NCI-H1436 treated with DMSO at 0.1 percent for 48 hours (cell line): ENCODE measurements around the gene SYNJ2.

Experiments used
- DNase-seq: peaks from one replicate; lab custom pipeline; 2025; lab: John Stamatoyannopoulos, UW

SYNJ2 gene

DNA sequence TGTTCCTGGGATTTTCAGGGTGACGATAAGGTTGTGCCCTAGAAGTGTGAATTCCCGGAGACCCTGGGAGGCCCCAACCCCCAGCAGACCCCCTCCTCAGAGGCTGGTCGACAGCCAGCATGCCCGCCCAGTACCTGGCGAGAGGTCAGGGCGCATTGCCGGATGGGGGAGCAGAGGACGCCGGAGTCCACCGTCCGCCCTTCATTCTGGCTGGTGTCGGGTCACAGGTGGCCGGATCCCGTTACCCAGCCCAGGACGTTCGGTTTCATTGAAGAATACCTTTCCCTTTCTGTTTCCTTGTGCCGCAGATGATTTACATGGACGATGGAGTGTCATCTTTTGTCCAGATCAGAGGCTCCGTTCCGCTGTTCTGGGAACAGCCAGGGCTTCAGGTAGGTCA, 61.3 kb downstream of the SYNJ2 start:
- DNase-seq: no peak

DNA sequence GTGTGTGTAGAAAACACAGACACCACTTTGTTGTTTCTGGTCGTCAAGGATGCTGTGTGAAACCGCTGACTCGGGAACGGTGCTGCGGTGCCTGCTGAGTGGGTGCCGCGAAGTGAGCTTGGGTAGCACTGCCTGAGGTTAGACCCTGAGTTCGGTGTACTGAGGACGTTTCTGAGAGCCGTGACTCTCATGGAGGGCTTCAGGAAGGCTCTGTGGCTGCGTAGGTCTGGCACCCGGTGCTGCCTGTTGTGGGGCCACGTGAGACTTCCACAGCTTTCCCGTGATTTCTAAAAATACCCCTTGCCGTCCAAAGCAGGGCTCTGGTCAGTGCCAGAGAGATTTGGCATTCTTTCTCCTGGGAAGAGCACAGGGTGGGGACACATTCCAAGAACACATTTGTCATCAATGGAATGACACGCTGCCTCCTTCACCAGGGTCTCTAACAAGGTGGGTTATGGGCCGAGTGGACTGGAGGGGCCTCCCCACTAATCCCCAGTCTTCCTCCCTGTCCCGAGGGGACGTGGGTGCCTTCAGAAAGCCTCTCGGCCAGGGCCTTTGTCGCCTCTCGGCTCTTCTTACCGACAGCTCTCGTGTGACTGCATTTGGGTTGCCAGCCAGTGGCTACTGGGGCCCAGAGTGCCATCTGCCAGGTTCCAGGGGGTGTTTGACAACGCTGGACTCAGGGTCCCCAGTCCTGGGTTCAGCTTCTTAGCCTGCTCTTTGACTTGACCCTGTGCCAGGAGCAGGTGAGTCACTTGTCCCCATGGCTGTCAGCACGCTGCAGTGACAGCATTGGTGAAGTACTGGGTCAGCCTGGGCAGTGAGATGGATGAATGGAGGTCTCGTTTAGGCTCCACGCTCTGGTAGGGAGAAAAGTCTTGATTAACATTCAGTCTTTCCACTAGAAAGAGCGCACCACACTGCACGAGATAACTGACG, 62.2 kb downstream of the SYNJ2 start:
- no peak for DNase-seq

- no peak for DNase-seq
Observed at GRCh38 chr6:158044525-158044888, 62.8 kb downstream of the SYNJ2 start.

- DNase-seq: no peak
Observed at GRCh38 chr6:158046201-158047126, 64.8 kb downstream of the SYNJ2 start.

- no peak for DNase-seq
Observed at GRCh38 chr6:158047127-158047518, 65.5 kb downstream of the SYNJ2 start.

- DNase-seq: no peak
Observed at GRCh38 chr6:158047563-158048323, 66.1 kb downstream of the SYNJ2 start.

DNA sequence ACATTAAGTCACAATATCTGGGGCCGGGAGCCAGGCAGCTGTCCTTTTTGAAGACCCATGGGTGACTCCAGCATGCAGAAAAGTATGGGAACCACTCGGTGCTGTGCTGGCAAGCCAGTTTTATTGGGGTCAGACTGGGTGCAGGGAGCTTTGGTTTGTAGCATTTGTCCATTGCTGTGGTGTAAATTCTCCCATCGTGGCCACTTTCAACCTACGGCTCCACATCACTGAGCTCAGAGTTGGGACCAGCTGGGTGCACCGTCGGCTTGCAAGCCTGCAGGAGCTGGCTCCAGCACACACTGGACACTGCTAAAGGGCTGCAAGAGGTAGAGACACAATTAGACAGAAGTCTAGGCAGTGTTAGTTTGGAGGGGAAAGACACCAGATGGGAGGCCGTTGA, 66.9 kb downstream of the SYNJ2 start:
- no peak for DNase-seq

- DNase-seq: no peak
Observed at GRCh38 chr6:158049055-158050028, 67.7 kb downstream of the SYNJ2 start.

DNA sequence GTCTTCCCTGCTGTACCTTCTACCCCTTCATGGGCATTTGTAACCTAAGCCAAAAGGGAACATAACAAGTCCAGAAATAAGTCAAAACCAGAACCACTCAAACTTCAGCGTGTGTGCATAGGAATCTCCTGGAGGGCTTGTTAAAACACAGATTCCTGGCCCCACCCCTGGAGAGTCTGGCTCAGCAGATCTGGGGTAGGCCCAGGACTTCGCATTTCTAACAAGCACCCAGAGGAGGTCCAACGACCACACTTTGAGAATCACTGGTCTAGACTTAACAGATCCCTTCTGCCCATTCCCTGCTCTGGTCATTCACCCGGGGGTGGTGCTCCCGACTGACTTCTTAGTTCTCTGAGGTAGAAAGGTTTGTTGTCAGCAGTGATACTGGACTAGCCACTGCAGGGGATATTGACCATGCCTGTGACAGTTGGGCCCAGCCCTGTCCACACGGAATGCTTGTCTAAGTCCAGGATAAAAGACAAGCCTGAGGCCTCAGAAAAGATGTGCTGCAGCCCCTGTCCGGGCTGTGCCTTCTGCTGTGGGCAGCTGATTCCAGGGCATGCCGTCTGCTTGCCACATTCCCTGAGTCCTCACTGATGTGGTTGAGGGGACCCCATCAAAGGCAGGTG, 68.6 kb downstream of the SYNJ2 start:
- DNase-seq: no peak

- no peak for DNase-seq
Observed at GRCh38 chr6:158050955-158051354, 69.3 kb downstream of the SYNJ2 start.

GRCh38 chr6:158051968-158052367, 70.3 kb downstream of the SYNJ2 start:
- DNase-seq: no peak

- no peak for DNase-seq
Observed at GRCh38 chr6:158053377-158054313, 72.0 kb downstream of the SYNJ2 start.

DNA sequence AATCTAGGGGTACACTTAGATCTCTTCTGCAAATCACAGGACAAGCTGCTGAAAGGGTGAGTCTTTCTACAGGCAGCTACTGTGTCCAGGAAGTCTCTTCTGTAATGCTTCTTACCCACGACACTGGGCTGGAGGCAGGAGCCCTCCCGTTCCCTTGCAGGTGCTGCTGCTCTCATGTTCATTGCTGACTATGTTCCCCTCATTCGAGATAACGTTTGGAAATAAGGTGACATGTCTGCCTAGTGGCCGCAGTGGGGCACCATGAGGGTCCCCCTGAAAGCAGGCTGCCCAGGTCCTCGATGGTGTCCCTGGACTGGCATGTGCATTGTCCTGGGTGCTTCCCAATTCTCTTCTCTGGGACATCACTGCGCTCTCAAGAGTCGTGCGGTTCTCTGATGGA, 74.7 kb downstream of the SYNJ2 start:
- no peak for DNase-seq

DNA sequence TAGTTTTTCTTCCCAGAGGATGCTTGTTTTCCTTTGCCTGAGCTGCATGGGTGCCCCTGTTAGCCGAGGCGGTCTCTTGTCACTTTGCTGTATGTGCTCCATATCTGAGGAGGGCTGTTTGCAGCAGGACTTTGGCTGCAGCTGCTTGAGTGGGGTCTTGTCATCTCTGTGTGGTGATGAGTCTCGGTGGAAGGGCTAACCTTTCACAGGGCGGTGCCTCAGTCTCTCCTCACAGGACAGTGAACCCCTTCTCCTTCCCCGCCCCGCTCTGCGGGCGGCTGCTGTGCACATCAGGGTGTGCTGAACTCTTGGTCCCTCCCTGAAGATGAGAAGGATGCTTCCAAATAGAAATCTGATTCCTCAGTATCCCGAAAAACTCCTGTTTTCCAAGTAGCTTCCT, 75.1 kb downstream of the SYNJ2 start:
- DNase-seq: no peak

DNA sequence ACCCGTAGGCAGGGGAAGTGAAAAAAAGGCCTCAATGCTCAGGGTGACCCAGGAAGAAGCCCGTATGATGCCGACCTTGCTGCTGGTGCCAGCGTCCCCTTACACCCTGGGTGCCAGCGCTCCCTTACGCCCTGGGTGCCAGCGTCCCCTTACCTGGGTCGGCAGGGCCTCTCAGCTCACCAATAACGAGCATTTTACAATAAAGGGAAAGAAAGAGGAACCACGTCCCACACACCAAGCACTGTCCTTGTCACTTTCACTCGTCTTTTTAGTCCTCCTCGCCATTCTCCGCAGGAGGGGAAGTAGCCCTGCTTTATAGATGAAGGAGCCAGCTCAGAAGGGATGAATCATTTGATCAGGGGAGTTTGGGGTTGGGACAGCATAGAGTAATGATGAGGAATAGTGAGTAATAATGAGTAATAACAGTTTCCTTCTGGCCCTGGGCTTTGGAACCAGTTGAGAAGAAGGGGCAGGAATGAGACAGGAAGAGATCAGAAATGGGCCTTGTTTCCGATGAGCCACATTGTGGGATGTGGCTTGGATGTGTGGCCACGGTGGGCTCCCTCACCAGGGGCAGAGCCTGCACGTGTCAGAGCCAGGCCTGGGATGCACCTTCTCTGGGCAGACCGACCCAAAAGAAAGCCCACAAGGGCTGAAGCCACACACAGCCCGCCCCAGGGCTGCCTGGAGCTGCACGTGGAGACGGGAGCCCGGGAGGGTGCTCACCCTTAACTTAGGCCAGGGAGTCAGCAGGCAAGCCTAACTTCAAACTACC, 75.7 kb downstream of the SYNJ2 start:
- no peak for DNase-seq

DNA sequence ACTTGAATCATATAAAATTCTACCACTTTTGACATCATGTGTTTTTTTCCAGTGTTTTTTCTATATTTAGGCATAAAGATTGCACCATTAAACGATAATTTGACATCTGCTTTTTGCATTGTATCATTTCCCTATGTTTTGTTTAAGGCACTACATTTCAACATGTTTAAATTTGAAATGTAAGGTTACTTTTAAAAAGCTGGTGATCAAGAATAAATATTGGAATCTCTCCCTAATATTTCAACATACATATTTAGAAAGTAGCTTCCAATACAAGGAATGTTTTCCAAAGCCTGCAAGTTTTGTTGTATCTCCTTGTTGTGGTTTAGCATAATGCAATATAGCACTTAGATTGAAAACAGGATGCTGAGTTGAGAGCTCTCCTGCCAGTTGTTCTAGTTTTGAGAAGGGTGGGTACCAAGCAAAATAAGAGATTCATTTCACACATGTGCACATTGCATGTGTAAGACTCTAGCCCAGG, 76.5 kb downstream of the SYNJ2 start:
- DNase-seq: no peak

DNA sequence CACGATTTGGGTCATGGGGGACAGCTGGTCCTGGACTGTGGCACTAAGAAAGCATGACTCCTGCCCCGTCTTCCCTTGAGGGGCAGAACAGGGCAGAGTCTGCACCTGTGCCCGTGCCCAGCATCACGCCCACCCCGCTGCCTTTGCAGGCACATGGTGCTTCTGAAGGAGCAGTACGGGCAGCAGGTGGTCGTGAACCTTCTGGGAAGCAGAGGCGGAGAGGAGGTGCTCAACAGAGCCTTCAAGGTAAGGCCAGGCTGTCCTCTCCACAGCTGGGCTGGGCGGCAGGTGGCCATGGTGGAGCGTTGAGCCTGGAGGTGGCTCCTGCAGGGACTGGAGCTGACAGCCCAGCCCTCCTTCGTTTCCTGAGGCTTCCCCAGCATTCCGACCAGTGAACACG, 77.4 kb downstream of the SYNJ2 start:
- DNase-seq: no peak
